HG03103 (cell line): Measurements from ENCODE around the gene INTS4.
"Not testable (repeated sequence)": the region's sequence is repeated elsewhere in the genome, so short reads cannot be mapped to it uniquely, and the experiment has no call there.

ENCODE experiments used
- ATAC-seq: cut with Tn5 transposase; IDR thresholded peaks from one replicate; pipeline ENCODE4 v1.9.1; 2021; ENCODE audit warnings: low read depth; ENCODE audit not compliant: unreplicated experiment

Gene INTS4

DNA sequence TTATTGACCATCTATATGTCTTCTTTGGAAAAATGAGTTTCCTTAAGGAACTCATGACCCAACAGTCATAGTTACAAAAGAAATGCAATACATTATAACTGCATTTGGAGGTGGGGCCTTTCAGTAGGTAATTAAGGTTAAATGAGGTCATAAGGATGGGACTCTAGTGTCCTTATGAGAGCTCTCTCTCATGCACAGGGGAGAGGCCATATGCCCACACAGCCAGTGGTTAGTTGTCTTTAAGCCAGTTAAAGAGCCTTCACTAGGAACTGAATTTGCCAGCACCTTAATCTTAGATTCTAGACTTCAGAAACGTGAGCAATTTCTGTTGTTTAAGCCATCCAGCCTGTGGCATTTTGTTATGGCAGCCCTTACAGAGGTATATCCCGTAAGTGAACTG, 27.3 kb downstream of the INTS4 start:
- no peak for ATAC-seq

DNA sequence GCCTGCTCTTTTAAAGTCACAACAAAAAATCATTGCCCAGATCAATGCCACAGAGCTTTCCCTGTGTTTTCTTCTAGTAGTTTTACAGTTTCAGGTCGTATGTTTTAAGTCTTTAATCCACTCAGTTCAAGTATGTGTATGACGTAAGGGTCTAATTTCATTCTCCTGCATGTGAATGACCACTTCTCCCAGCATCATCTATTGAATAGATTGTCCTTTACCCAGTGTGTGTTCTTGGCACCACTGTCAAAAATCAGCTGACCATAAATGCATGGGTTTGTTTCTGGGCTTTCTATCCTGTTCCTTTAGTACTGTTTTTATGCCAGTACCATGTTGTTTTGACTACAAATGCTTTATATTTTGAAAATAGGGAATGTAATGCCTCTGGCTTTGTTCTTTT, 28.1 kb downstream of the INTS4 start:
- ATAC-seq: no peak

DNA sequence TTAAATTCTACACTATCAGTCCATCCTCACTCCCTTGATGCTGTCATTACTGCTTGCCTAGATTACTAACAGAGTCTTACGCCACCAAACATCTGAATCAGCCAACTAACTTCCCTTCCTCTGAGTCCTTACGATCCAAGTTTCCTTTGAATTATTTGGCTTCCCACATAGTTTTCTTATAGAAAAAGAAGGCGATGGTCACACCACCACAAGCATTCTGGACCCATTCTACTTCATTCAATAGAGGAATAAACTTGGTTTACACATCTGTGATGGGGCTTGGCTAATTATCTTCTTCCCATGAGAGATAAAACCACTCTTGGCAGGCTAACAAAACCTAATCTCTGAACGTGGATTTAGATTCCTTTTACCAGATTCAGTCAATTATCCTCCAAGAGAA, 35.0 kb downstream of the INTS4 start:
- ATAC-seq: no peak

DNA sequence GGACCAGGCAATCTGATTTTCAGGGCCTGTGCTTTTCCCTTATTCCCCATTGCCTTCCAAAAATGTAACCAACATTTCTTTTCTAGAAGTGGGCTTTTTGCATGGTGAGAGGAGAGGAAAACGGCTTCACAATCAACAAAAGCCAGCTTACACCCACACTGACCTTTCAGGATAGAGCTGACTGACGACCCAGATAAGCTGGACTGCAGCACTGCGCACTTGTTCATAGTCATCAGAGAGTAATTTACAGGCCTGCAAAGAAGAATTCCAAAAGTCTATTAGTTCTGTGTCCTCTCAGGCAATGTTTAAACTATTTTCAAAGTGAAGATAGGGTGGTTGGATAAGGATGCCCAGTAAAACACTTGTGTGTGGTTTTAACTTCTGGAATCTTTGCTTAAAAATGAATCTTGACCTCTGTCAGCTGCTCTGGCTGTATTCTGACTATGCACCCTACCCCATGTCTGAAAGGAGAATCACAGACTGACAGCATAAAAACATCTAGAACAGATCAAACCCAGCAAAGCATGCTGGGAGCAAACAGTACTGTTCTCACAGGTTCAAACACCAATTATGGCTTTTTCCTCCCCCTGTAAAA, 35.8 kb downstream of the INTS4 start:
- ATAC-seq: not testable (repeated sequence)

DNA sequence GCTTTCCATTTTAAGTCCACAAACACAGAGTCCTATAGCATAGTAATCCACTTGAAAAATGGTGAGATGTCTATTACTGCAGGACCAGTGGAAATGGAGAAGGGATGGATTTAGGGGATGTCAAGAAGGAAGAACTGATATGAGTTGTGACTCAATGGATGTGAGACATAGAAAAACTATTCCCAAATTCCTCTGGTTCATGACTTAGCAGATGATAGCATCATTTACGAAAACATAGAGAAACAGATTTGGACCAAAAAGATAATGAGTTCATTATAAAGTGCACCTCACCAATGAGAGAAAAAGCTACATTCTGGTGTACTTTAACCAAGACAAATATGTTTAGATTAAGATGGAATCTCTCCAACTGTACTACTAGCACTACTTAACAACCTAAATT, 51.2 kb downstream of the INTS4 start:
- not testable (repeated sequence) for ATAC-seq

DNA sequence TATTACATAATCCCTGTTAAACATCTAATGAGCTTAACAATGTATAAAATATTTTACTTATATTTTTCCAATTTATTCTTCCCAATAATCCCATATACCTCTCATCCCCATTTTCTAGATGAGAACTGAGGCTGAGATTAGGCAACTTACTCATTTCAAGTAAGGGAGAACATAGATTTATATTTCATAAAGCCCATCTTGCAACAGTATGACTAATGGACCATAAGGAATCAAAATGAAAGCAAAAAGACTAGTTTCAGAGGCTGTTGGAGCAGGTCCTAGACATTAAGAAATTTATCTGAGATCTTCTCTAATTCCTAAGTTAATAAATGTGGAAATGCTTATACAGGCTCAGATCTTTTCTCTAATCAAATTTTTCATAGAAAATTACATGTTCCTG, 52.0 kb downstream of the INTS4 start:
- not testable (repeated sequence) for ATAC-seq

DNA sequence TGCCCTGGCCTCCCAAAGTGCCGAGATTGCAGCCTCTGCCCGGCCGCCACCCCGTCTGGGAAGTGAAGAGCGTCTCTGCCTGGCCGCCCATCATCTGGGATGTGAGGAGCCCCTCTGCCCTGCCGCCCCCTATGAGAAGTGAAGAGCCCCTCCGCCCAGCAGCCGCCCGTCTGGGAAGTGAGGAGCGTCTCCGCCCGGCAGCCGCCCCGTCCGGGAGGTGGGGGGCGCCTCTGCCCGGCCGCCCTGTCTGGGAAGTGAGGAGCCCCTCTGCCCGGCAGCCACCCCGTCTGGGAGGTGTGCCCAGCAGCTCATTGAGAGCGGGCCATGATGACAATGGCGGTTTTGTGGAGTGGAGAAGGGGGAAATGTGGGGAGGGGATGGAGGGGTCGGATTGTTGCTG, 60.9 kb downstream of the INTS4 start:
- ATAC-seq: not testable (repeated sequence)

DNA sequence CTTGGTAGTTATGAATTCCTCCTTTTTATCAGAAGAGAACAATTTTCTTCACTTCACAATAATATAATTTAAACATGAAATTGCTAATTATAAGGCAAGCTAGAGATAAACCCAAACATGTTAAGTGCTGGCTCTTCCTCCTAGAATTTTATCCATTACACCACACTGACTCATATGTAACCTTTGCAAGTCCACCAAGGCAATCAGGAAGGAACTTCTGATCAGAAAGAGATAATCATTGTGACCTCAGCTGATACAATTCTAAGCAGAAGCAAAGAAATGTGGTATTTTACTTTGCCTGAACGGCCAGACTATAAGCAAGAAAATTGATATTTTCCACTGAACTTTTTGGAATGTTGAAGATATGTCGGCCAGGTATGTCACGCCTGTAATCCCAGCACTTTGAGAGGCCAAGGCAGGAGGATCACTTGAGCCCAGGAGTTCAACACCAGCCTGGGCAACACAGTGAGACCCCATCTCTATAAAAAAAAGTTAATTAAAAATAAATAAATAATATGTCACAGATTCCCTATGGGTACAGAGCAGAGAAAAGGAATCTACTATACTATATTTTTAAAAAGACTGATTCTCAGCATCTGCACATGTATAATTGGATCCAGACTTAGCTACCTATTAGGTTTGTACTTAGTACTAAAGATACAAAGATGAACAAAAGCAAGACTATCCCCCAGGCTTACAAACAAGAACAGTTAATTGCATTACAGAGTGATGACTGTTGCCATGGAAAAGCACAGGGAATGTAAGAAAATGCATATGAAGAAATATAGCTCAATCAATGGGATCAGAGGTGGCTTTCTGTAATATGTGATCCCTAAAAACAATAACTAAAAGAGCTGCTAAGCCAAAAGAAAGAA, 63.9 kb downstream of the INTS4 start:
- ATAC-seq: not testable (repeated sequence)

DNA sequence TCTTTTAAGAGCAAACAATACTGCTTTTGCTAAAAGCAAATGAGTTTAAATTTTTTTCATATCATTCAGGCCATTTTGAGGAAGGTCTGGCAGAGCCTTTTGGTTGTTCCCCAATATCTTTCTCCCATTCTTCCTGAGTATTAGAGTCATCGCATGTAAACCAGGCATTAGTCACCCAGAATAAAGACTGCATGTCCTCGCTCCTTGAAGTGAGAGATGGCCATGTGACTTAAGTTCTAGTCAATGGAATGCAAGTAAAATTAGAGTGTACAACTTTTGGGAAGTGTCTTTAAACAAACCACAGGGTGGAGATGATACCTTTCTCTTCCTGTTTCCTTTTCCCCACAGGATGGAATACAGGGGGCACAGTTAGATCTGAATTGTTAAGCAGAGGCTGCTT, 76.8 kb downstream of the INTS4 start:
- ATAC-seq: not testable (repeated sequence)

DNA sequence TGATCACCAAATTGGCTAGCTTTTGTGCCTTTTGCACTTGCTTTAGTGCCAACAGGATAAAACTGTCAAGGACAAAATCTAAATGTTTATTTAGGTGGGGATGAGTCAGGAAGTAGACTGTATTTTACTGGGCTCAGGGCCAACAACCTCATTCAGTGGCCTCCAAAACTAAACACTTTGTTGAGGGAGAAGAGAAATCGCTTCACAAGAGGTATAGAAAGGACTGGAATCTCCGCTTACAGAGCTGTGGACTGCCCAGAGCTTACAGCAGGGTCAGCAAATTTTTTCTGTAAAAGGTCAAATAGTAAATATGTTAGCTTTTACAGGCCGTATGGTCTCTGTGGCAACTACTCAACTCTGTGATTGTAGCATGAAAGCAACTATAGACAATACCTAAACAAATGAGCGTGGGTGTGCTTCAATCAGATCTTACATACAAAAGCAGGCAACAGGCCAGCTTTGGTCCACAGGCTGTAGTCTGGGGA, 80.1 kb downstream of the INTS4 start:
- not testable (repeated sequence) for ATAC-seq

DNA sequence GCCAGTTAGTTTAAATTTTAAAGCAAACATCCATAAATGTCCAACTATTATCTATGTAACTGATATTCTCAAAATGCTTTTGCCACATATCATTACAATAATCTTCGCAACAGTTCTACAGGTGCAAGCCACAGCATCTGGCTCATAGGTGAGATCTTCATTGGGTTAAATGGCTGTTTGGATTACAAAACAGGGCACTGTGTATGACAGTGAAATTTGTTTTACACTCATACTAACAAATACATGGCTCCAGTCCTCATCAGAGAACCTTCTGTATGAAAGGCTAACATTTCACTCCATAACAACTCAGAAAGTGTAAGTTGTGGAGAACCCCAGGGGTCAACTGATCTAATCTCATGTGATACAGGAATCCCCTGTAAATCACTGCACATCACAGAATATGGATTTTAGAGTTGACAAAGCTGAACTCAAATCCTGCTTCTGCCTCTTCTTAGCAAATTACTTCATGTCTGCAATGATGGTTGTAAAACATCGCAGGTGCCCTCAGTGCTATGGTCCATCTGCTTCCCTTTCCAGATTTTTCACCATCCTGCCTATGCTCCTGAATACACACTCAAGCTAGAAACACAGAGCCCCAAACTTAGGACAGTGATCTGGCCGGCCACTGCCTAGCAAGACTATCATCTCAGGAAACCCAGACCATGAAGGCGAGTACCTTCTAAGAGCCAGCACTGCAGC, 80.7 kb downstream of the INTS4 start:
- not testable (repeated sequence) for ATAC-seq

DNA sequence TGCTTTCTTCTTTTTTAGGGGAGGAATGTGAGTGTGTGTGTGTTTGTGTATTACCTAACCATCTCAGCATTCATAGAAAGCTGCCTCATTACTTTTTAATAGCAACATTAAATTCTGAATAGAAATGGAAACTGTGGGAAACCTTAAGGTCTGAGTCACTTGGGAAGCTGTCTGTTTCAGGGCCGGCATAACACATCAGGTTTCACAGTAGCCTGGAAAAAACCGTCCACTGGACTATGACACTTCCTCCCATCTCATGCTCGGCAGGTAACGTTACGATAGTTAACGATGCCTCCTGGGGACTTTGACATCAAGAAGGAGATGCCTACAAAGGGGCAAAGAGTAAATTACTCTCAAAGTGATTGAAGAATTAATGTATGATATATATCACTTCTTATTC, 83.6 kb downstream of the INTS4 start:
- not testable (repeated sequence) for ATAC-seq

DNA sequence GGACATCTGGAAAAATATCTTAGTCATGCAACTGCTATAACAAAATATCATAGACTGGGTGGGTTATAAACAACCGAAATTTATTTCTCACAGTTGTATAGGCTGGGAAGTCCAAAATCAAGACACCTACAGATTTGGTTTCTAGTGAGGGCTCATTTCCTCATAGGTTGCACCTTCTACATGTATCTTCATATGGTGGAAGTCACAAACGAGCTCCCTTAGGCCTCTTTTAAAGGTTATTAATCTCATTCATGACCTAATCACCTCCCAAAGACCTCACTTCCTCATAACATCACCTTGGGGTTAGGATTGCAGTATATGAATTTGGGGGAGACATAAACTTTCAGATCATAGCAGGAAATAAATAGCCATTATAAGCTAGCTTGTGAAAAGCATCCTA, 85.2 kb downstream of the INTS4 start:
- no peak for ATAC-seq

DNA sequence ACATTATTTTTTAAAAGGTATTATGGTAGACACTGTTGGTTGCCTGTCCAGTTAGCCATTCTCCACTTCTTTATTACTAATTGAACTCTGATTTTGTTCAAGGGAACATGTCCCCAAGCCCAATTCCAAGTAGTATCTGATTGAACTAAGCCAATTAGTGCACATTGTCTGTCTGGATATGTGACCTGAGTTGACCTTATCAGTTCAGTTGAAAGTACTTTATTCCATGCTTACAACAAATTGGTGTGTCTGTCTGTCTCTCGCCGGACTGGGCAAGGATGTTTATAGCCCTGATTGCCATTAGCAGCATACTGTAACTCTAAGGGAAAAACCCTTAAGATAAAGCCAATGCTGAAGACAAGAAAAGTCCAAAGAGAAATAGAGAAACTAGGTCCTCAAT, 85.6 kb downstream of the INTS4 start:
- ATAC-seq: no peak

DNA sequence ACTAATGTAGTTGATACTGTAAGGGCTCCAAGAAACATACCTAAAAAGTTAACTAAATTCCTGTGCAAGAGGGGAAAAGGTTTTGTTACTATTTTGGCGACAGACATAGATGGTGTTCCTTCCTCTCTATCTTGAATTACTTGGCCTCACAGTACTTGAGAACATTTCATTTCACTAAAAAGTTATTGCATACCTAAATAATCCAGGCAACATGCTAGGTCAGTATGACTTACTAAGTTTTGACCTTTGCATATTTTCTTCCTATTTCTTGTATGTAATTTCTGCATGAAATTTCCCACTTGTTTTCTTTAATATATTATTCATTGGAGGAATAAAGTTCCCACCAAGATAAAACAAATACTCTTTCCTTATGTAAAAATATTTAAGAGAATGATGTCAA, 99.5 kb downstream of the INTS4 start:
- not testable (repeated sequence) for ATAC-seq

DNA sequence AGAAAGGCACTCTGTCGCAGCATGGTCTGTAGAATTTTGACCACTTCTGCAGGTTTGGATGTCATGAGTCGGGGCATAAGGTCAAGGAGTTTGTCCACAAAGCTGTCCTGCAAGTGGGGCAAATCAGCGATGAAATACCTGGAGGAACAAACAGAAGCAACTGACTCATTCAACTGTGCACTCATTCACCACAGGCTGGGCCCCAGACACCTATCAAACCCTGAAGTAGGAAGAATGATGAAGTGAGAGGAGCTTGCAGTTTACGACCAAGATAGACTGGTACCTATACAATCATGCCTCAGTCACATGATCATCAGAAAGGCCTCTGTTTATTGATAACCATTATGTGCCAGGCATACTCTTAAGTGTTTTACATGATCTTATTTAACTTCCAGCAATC, 102.8 kb downstream of the INTS4 start:
- ATAC-seq: not testable (repeated sequence)

DNA sequence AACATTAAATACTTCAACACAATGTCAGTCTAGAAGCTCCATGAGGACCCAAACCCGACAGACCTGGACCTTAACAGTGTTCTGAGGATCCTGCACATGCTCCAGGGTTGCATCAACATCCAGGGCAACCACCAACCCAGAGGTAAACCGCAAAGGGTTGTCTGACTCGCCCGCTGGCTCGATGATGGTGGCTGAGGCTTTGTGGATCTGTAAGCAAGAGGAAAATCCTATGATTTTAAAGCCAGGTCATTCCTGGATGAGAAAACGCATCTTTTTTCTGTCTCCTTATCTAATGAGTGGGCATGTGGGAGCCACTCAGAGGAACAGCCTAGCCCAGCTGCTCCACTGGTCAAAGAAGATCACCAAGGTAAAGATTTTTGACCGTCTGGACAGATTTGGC, 103.2 kb downstream of the INTS4 start:
- ATAC-seq: not testable (repeated sequence)

DNA sequence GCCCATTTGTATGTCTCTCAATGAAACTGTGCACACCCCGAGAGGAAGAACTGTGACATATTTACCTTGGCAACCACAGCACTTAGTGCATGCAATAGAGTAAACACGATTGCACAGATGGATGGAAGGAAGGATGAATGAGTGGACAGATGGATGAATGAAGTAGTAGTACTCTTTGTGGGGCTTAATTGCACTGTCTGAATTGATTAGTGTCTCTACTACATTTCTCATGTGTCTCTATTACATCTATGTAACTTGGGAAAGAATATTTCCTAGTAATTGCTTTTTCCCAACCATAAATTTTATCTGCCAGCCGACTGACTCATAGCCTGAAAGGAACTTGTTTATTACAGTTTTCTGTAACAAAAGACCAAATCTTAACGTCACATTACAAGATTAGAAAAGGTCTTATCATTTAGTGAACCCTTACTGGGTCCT, 103.8 kb downstream of the INTS4 start:
- ATAC-seq: not testable (repeated sequence)

DNA sequence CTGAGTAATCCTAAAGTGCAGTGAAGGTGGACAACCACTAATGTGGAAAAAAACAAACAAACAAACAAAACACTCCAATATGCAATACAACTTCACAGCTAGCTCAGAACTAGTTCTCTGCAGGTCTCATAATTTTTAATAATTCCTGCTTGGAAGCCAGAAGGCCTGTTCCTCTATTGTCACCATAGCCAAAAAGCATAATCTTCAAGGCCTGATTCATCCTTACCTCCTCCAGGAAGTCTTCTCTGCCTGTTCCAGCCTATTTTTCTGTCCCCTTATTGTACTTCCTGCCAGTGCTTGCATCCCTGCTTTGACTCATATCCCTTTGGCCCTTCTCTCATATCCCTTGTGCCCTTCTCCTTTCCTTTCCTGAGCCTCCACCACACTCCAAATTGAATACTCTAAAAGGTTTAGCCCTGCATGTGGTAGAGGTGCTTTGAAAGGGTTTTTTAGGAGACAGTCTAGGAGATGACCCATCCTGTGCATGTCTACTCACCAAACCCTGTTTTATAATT, 104.3 kb downstream of the INTS4 start:
- ATAC-seq: not testable (repeated sequence)

DNA sequence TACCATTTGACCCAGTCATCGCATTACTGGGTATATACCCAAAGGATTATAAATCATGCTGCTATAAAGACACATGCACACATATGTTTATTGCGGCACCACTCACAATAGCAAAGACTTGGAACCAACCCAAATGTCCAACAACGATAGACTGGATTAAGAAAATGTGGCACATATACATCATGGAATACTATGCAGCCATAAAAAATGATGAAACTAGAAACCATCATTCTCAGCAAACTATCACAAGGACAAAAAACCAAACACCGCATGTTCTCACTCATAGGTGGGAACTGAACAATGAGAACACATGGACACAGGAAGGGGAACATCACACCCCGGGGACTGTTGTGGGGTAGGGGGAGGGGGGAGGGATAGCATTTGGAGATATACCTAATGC, 105.4 kb downstream of the INTS4 start:
- ATAC-seq: not testable (repeated sequence)

DNA sequence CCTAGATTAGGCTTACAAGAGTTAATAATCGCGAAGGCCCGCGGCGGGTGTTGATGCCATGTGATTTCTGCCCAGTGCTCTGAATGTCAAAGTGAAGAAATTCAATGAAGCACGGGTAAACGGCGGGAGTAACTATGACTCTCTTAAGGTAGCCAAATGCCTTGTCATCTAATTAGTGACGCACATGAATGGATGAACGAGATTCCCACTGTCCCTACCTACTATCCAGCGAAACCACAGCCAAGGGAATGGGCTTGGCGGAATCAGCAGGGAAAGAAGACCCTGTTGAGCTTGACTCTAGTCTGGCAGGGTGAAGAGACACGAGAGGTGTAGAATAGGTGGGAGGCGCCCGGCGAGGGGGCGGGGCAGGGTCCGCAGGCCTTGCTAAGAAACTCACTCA, 108.1 kb downstream of the INTS4 start:
- ATAC-seq: no peak
